Stimulated activated CD8-positive, alpha-beta memory T cell treated with anti-CD3 and anti-CD28 coated beads, Interleukin-2, amount 100 ng/mL, for 48 hours (primary cell): ENCODE measurements around the gene RPL18A.
"Not testable (repeated sequence)": the region's sequence is repeated elsewhere in the genome, so short reads cannot be mapped to it uniquely, and the experiment has no call there.

ENCODE experiments used
- DNase-seq, 2 donors: peaks; one replicate each; pipeline ENCODE4 v3.0.0-alpha.2; 2020; ENCODE audit warnings: low read depth in 2 of 2

The RPL18A gene

GRCh38 chr19:17866964-17867486 lies 7.3 kb downstream of the RPL18A start:
- no peak for DNase-seq

GRCh38 chr19:17868669-17869068 lies 9.0 kb downstream of the RPL18A start:
- no peak for DNase-seq

GRCh38 chr19:17869114-17869608 lies 9.5 kb downstream of the RPL18A start:
- no peak for DNase-seq

GRCh38 chr19:17871032-17871877 lies 11.5 kb downstream of the RPL18A start:
- no peak for DNase-seq

- DNase-seq: no peak
Observed at GRCh38 chr19:17871878-17872250, 12.2 kb downstream of the RPL18A start, which contains the start of gene SLC5A5. TSS of gene SLC5A5 (plus strand) at chr19:17871945. CDS start at chr19:17872320, 375 bp downstream.

GRCh38 chr19:17872251-17873001 lies 12.7 kb downstream of the RPL18A start:
- peak in 1 of 2 donors; percentile 40 for DNase-seq

GRCh38 chr19:17873786-17874757 lies 14.4 kb downstream of the RPL18A start:
- DNase-seq: peak in 1 of 2 donors; percentile 66

- no peak for DNase-seq
Observed at GRCh38 chr19:17874758-17875135, 15.0 kb downstream of the RPL18A start.

- DNase-seq: no peak
Observed at GRCh38 chr19:17877696-17878095, 18.0 kb downstream of the RPL18A start.

GRCh38 chr19:17879466-17879865 lies 19.8 kb downstream of the RPL18A start:
- DNase-seq: no peak

- no peak for DNase-seq
Observed at GRCh38 chr19:17881701-17882100, 22.0 kb downstream of the RPL18A start.

- no peak for DNase-seq
Observed at GRCh38 chr19:17883627-17884410, 24.1 kb downstream of the RPL18A start.

GRCh38 chr19:17886515-17886914 lies 26.8 kb downstream of the RPL18A start:
- no peak for DNase-seq

GRCh38 chr19:17887221-17887620 lies 27.5 kb downstream of the RPL18A start:
- not testable (repeated sequence) for DNase-seq

GRCh38 chr19:17888260-17888659 lies 28.6 kb downstream of the RPL18A start:
- DNase-seq: no peak

GRCh38 chr19:17889609-17890214 lies 30.0 kb downstream of the RPL18A start:
- DNase-seq: no peak

GRCh38 chr19:17893766-17894165 lies 34.1 kb downstream of the RPL18A start:
- no peak for DNase-seq

- DNase-seq: no peak
Observed at GRCh38 chr19:17902701-17903100, 43.0 kb downstream of the RPL18A start.

GRCh38 chr19:17908244-17908643 lies 48.5 kb downstream of the RPL18A start:
- DNase-seq: no peak
